Measurements from ENCODE around the gene ATAD3A.

DNA sequence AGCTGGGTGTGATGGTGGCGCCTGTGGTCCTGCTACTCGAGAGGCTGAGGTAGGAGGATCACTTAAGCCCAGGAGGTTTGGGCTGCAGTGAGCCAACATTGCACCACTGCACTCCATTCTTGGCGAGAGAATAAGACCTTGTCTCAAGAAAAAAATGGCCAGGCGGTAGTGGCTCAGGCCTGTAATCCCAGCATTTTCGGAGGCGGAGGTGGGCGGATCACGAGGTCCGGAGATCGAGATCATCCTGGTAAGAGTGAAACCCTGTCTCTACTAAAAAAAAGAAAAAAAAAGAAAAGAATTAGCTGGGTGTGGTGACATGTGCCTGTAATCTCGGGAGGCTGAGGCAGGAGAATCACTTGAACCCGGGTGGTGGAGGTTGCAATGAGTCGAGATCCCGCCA, 29.1 kb upstream of the ATAD3A start:
- TF ChIP-seq, protein P1, sequence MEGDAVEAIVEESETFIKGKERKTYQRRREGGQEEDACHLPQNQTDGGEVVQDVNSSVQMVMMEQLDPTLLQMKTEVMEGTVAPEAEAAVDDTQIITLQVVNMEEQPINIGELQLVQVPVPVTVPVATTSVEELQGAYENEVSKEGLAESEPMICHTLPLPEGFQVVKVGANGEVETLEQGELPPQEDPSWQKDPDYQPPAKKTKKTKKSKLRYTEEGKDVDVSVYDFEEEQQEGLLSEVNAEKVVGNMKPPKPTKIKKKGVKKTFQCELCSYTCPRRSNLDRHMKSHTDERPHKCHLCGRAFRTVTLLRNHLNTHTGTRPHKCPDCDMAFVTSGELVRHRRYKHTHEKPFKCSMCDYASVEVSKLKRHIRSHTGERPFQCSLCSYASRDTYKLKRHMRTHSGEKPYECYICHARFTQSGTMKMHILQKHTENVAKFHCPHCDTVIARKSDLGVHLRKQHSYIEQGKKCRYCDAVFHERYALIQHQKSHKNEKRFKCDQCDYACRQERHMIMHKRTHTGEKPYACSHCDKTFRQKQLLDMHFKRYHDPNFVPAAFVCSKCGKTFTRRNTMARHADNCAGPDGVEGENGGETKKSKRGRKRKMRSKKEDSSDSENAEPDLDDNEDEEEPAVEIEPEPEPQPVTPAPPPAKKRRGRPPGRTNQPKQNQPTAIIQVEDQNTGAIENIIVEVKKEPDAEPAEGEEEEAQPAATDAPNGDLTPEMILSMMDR (IDR thresholded peaks at IDR 0.05): no peak
- TF ChIP-seq POLR2A (IDR thresholded peaks at IDR 0.05): no peak
- no peak for TF ChIP-seq POLR2AphosphoS5 (IDR thresholded peaks at IDR 0.05; ENCODE audit: insufficient read depth in 1 of 2, low read depth in 1 of 2)

Measured in vagina (tissue), 2 donors.